Lower lobe of right lung (tissue), 2 donors: ENCODE results near the gene HDAC9. TPM values are rescaled to one million over a fixed set of nuclear protein-coding genes. Genes with fewer than 3 reads are reported as not detected.

ENCODE experiments used
- ATAC-seq, 2 donors: fragments of 200-7000 bp; cut with Tn5 transposase; one replicate each; pipeline ENCODE4 v1.9.1; 2020 to 2022; ENCODE audit warnings: mild to moderate bottlenecking in 2 of 2, moderate library complexity in 2 of 2
- DNase-seq: peaks from one replicate; pipeline ENCODE4 v3.0.0-alpha.2; 2020
- H3K27ac ChIP-seq: fragments of 200-600 bp; one replicate; pipeline ENCODE4 v1.8.0; 2022
- H3K27me3 ChIP-seq: fragments of 200-600 bp; one replicate; pipeline ENCODE4 v1.8.0; 2022; ENCODE audit warnings: low read depth
- H3K36me3 ChIP-seq: fragments of 200-600 bp; one replicate; pipeline ENCODE4 v1.8.0; 2022; ENCODE audit warnings: mild to moderate bottlenecking
- H3K4me1 ChIP-seq: fragments of 200-600 bp; one replicate; pipeline ENCODE4 v1.8.0; 2022
- H3K4me3 ChIP-seq: fragments of 200-600 bp; one replicate; pipeline ENCODE4 v1.8.0; 2022; ENCODE audit warnings: mild to moderate bottlenecking
- H3K9me3 ChIP-seq: fragments of 200-600 bp; one replicate; pipeline ENCODE4 v1.8.0; 2022
- CTCF ChIP-seq: fragments of 200-600 bp; IDR thresholded peaks from one replicate; pipeline ENCODE4 v1.8.0; 2022; ENCODE audit warnings: antibody characterized with exemption, mild to moderate bottlenecking
- intact Hi-C: fragments of 100-400 bp; cut with DNase I; formaldehyde crosslinking; loops from one replicate; pipeline ENCODE4 v1.11.0; 2022
- total RNA-seq: library from RNA; stranded (reverse); fragmentation: NEBNext Ultra II Directional; extraction: Animal tissue kit (Norgen Biotek cat#: 25700); gene quantifications from one replicate; pipeline ENCODE4 v1.2.1, GENCODE V29; 2021
- donor health status: DM: no; HTN: yes; CAD: no; lungs with severe emphysema.

HDAC9 gene
- total RNA-seq, 1 donor from 2014 or later: 14.3 TPM

GRCh38 chr7:18572885-18573284, 77.3 kb downstream of the HDAC9 start:
- intact Hi-C loops: loop anchor here (10.0 kb wide), 1 partner anchor 218 kb away; no protein-coding TSS in a partner anchor
- H3K27me3 ChIP-seq: no peaks in the 10 kb centered on the region

DNA sequence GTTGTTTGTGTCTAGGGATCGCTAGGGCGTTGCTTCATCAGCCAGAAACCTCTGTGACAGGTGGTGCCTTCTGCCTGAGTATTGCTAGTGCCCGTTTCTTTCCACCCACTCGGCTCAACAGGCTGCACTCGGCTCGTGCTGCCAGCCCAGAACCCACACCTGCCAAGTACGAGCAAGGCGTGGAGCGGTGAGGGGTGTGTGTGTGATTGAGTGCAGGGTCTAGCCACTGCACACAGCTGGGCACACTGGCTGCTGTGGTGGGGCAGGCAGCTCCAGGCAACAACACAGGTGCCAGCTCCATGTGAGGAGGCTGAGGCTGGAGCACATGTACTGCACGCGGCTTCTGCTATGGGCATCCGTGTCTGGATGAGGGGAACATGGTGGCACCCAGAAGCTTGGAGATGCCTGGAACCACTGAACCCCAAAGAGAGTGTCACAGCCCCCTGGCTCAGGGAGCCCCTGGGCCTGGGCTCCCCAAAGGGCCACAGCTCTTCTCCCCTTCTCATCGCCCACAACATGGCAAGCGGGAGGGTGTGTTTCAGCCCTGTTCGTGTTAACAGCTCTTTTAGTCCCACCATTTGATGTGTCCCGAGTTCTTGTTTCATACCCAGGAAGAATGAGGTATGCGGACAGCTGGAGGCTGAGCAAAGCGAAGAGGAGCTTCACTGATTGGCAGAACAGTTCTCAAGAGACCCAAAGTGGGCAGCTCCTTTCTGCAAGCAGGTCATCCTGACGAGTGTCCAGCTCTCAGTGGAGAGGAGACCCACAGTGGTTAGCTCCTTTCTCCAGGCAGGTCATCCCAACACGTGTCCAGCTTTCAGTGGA, 78.1 kb downstream of the HDAC9 start:
- DNase-seq (no peak), ATAC-seq (peak in 1 of 2 donors; percentile 19)
- intact Hi-C loops: loop anchor here (10.0 kb wide), 1 partner anchor 219 kb away; no protein-coding TSS in a partner anchor
- H3K27ac ChIP-seq: no peak overlapping the region
- TF ChIP-seq CTCF: no peak
- no peaks in the 10 kb centered on the region for H3K4me1 ChIP-seq
- no peak overlapping the region for H3K4me3 ChIP-seq
- H3K9me3 ChIP-seq: no peaks in the 10 kb centered on the region
- no peaks in the 10 kb centered on the region for H3K36me3 ChIP-seq
- H3K27me3 ChIP-seq: no peaks in the 10 kb centered on the region

More at GRCh38 chr7:18572885-18573284, 77.3 kb downstream of the HDAC9 start:
- no peak overlapping the region for H3K27ac ChIP-seq
- no peak for DNase-seq
- no peaks in the 10 kb centered on the region for H3K36me3 ChIP-seq
- no peaks in the 10 kb centered on the region for H3K9me3 ChIP-seq
- no peak for ATAC-seq
- H3K4me3 ChIP-seq: no peak overlapping the region
- no peak for TF ChIP-seq CTCF
- H3K4me1 ChIP-seq: no peaks in the 10 kb centered on the region

GRCh38 chr7:18574235-18574540, 78.6 kb downstream of the HDAC9 start:
- DNase-seq (no peak), ATAC-seq (no peak)
- no peaks in the 10 kb centered on the region for H3K36me3 ChIP-seq
- H3K27ac ChIP-seq: no peak overlapping the region
- H3K4me3 ChIP-seq: no peak overlapping the region
- H3K4me1 ChIP-seq: no peaks in the 10 kb centered on the region
- intact Hi-C loops: loop anchor here (10.0 kb wide), 1 partner anchor 219 kb away; no protein-coding TSS in a partner anchor
- no peak for TF ChIP-seq CTCF
- no peaks in the 10 kb centered on the region for H3K27me3 ChIP-seq
- no peaks in the 10 kb centered on the region for H3K9me3 ChIP-seq

- no peak overlapping the region for H3K27ac ChIP-seq
- intact Hi-C loops: loop anchor here (10.0 kb wide), 1 partner anchor 220 kb away; no protein-coding TSS in a partner anchor
- no peak for TF ChIP-seq CTCF
- DNase-seq (no peak), ATAC-seq (no peak)
- no peak overlapping the region for H3K4me3 ChIP-seq
- no peaks in the 10 kb centered on the region for H3K4me1 ChIP-seq
- H3K9me3 ChIP-seq: no peaks in the 10 kb centered on the region
- H3K27me3 ChIP-seq: no peaks in the 10 kb centered on the region
- no peaks in the 10 kb centered on the region for H3K36me3 ChIP-seq
Measured at GRCh38 chr7:18574676-18575075, 79.1 kb downstream of the HDAC9 start.

DNA sequence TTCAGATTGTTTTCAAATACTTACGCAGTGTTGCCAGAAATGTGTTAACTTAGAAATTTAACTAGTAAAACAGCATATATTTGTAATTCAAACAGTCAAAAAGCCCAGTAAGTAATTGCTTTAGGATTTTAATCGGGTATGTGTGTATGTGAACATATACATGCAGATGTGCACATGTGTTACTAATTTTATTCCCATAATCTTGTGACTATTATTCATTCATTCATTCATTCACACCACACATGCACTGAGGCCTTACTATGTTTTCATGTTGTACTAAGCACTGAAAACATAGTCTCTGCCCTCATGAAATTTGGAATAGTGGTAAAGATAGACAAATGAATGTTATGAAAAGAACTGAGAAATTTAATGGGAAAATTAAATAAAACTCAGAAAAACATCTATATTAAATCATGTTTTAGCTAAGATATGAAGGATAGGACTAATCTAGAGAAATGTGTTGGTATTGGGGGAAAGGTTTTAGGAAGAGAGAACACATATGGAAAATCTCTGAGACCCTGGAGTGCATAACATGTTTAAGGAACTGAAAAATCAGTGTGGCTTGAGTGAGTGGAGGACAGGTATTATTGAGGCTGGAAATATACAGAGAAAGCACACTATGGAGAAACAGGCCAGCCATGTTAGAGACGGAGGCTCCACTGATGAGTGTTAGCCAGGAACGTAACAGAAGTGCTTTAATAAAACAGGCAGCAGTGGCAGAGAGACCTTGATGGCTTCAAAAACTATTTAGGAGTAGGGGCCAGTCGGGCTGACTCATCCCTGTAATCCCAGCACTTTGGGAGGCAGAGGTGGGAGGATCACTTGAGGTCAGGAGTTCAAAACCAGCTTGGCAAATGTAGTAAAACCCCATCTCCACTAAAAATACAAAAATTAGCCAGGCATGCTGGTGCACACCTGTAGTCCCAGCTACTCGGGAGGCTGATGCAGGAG, 80.3 kb downstream of the HDAC9 start:
- intact Hi-C loops: loop anchor here (10.0 kb wide), 1 partner anchor 221 kb away; no protein-coding TSS in a partner anchor
- no peak overlapping the region for H3K4me3 ChIP-seq
- H3K4me1 ChIP-seq: no peaks in the 10 kb centered on the region
- no peaks in the 10 kb centered on the region for H3K36me3 ChIP-seq
- no peaks in the 10 kb centered on the region for H3K9me3 ChIP-seq
- DNase-seq: no peak
- no peaks in the 10 kb centered on the region for H3K27me3 ChIP-seq
- no peak for ATAC-seq
- H3K27ac ChIP-seq: no peak overlapping the region
- no peak for TF ChIP-seq CTCF
